Skeletal muscle cell (primary cell): ENCODE measurements around the gene MICAL1.

Source experiments
- DNase-seq: peaks from one replicate; pipeline ENCODE4 v3.0.0-alpha.2; 2010; ENCODE audit warnings: low read depth
- H3K4me3 ChIP-seq: 2 replicates; pipeline ENCODE4 v1.5.1; 2011; ENCODE audit warnings: low read depth, mild to moderate bottlenecking, control low read depth, low read length, moderate library complexity

Gene MICAL1

DNA sequence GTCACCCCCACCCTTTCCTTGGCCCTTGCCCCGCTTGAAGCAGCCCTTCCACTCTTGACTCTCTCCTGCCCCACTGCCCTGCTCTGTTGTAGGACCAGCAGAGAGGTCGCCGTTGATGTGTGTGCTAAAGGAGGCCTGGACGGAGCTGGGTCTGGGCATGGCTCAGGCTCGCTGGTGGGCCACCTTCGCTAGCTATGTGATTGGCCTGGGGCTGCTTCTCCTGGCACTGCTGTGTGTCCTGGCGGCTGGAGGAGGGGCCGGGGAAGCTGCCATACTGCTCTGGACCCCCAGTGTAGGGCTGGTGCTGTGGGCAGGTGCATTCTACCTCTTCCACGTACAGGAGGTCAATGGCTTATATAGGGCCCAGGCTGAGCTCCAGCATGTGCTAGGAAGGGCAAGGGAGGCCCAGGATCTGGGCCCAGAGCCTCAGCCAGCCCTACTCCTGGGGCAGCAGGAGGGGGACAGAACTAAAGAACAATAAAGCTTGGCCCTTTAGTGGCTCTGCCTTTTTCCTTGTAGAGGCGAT is 12.1 kb downstream of the MICAL1 start:
- H3K4me3 ChIP-seq = no peak overlapping the region

DNA sequence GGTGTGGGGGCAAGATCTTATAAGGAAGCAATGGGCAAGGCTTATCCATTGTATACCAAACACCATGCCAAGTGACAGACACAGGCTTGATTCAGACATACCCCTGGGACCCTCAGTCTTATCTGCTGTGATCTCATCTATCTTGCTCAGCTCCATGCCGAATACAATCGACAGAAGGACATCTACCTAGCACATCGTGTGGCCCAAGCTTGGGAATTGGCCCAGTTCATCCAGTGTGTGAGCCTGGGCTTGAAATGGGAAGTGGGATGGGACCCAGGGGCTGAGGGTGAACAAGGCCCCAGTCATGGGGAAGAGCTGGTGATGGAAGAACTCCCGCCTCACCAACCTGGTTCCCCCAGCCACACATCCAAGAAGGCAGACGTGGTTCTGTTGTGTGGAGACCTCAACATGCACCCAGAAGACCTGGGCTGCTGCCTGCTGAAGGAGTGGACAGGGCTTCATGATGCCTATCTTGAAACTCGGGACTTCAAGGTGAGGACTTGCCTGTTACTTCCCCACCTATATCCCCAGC is 13.1 kb downstream of the MICAL1 start:
- no peak overlapping the region for H3K4me3 ChIP-seq
- no peak for DNase-seq

More for the DNA sequence above, 12.1 kb downstream of the MICAL1 start:
- no peak for DNase-seq

DNA sequence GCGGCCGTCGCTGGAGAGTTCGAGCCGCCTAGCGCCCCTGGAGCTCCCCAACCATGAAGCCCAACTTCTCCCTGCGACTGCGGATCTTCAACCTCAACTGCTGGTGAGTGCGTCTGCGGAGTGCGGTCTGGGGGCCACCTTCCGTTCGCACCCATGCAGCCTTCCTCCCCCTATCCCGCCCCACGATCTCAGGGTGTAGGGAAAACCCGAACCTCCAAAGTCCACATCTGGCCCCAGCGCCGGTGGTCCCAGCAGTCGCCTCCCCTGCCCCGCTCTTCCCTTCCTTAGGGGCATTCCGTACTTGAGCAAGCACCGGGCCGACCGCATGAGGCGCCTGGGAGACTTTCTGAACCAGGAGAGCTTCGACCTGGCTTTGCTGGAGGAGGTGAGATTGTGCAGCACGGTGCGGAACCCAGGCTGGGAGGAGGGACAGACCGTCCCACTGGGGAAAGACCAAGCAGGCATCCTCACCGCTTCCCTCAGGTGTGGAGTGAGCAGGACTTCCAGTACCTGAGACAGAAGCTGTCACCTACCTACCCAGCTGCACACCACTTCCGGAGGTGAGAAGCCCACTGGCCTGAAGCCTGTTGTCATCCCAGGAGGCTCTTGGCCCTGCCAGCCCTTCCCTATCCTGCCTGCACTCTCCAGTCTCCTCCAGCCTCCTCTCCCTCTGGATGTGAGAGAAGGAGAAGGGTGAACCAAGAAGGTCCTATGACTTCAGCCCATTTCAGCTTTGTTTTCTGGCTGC is 14.3 kb downstream of the MICAL1 start:
- peak overlapping the region; percentile 89 for H3K4me3 ChIP-seq
- no peak for DNase-seq

DNA sequence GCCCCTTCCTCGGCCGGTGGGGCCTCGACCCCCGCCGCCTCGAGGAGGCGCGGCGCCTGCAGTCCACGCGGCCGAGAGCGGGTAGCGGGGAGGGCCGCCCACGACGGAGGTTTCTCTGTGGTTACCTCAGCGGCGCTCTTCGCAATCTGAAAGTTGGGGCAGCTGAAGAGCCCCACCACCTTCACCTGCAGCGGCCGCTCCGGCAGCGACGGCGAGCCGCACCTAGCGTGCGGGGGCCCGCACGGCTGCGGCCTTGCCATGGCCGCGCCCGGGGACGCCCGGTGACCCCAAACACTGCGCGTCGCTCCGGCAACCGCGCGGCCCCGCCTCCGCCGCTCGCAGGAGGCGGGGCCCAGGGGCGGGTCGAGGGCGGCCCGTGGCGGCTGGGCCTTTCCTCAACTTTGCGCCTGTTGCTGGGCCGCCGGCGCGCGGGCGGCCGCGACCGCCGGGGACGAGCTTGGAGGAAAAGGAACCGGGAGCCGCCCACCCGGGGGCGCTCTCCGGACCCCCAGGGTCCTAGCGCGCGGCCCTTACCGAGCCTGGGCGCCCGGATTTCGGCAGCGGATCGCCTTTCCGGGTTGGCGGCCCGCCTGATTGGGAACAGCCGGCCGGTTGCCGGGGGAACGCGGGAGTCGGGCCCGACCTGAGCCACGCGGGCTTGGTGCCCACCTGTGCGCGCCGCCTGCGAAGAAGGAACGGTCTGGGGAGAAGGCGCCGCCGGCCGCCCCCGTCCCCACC is 15.1 kb downstream of the MICAL1 start, which contains the start of the genes PPIL6 and SMPD2:
TSS of gene PPIL6 (minus strand) at position 298 of the 738 bp plus-strand sequence. CDS start at position 260, 38 bp downstream.
TSS of gene SMPD2 (plus strand) at position 394 of the 738 bp plus-strand sequence. CDS start 398 bp downstream, outside the sequence.
- peak within 1 kb of the TSS; percentile 89 for H3K4me3 ChIP-seq

DNA sequence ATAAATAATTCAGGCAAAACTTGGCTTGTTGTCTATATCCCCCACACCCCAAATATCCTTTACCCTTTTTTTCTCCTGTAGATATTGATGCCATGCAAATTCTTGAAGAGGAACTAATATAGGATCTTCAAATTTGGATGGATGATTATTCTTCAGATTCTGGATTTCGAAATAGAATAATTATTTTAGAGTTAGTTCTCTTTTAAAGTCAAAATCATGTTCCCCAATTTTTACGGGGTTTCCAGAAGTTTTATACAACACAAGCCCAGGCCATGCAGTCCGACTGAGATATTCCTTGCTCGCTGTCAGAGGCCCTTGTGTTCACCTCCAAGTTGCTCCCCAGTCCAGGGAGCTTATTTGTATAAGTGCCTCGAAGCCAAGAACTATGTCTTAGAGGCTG is 19.5 kb downstream of the MICAL1 start:
- no peak for DNase-seq
- no peak overlapping the region for H3K4me3 ChIP-seq

More for the DNA sequence above, 15.1 kb downstream of the MICAL1 start, which contains the start of the genes PPIL6 and SMPD2:
- DNase-seq = peak; percentile 62

DNA sequence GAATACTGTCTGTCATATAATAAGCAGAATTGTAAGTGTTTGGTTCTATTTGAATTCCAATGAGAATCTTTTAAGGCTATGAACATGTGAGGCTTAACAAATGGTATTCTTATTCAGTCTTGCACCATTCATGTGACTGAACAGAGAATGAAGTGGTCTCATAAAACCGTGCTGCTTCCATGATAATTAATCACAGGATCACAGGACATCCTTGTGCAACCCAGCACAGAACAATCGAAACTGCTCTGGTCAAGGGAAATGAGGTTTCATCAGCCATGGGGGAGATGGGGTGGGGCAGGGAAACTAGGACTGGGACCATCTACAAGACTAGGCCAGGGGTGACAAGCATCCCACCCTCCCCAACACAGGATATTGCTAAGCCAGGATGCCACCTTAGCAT is 21.1 kb downstream of the MICAL1 start:
- no peak overlapping the region for H3K4me3 ChIP-seq
- no peak for DNase-seq

DNA sequence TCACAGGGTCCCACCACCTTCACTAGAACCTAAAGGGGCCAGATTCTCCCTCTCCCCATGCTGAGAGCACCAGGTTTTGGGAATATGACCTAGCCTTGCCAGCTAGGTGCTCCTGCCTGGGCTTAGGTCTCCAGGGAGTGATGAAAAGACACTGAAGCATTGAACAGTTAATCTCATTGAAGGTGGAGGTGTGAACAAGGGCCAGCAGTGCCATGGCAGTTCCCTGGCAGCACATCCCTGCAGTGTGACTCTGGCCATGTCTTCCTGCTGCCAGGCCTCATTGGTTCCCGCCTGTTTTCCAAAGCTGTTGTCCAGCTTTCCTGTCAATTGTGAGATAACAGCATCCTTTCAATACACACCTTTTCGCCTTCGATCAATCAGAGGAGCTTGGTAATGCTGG is 26.1 kb downstream of the MICAL1 start:
- DNase-seq = no peak
- H3K4me3 ChIP-seq = no peak overlapping the region

DNA sequence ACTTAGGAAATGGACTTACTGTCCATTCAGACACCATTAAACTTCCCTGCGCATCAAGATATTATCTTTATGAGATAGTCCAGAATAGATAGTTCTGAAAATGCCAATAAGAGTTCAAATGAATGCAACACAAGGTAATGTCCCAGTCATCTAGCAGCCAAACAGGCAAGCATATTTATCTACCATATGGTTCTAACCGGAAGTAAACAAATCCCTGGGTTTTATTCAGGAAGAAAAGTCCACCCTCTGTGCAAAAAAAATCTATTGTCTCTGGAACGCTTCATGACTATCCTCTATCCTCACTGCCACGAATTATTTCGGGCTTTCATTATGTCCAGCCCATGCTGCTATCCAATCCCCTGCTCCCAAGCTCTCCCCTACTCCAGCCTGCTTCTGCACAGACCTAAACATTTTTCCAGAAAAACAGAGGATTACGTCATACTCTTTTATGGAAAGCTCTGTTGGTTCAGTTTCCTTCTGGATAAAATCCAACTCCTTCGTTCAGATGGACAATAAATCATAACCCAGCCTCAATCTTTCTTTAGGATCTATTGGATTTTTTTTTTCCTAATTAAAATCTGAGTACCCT is 26.6 kb downstream of the MICAL1 start:
- peak; percentile 45 for DNase-seq
- no peak overlapping the region for H3K4me3 ChIP-seq

DNA sequence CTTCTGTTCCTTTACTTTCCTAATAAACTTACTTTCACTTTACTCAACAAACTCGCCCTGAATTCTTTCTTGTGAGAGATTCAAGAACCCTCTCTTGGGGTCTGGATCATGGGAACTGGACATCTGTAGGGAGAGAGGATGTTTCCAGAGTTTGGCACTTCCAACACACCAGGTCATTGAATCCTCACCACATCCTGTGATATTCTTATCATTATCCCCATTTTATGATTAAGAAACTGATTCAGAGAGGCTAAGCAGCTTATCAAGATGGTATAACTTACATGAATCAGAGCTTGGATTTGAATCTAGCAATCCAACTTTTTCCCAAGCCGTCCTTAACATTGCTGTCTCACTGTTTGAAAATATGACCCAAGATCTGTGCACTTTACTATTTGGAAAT is 30.6 kb downstream of the MICAL1 start:
- no peak for DNase-seq
- H3K4me3 ChIP-seq = no peak overlapping the region

DNA sequence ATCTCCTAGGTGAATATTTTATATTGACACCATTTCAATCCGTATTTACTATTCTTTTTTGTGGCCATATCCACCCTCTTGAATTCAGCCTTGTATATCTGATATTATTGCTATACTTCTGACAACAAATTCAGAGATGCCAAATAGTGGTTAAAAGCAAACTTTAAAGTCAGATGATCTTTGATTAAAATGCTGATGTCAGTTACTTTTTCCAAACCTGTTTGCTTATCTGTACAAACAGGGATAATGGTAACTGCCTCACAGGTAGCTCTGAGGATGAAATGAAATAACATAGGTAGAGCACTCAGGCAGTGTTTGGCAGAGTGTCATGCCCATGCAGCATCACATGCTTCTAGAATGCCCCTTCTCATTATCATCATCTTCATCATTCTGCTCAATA is 34.4 kb downstream of the MICAL1 start:
- H3K4me3 ChIP-seq = no peak overlapping the region
- DNase-seq = no peak

DNA sequence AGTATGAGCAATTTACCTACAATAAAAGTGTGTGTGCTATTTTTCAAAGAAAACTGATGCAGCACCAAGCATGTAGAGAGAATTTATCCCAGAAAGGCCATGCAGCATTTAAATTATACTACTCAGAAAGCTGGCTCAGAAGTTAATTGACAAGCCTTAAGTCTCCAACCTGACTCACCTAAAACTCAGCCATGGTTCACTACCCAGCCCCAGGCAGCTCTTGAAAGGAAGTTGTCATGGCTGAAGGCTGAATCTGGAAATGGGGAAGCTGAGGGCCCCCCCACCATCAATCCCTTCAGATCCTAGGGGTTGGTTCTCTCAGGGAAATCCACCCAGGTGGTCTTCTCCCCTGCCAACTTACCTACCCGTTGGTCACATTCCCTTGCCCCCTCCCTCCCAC is 34.8 kb downstream of the MICAL1 start:
- DNase-seq = no peak
- no peak overlapping the region for H3K4me3 ChIP-seq

DNA sequence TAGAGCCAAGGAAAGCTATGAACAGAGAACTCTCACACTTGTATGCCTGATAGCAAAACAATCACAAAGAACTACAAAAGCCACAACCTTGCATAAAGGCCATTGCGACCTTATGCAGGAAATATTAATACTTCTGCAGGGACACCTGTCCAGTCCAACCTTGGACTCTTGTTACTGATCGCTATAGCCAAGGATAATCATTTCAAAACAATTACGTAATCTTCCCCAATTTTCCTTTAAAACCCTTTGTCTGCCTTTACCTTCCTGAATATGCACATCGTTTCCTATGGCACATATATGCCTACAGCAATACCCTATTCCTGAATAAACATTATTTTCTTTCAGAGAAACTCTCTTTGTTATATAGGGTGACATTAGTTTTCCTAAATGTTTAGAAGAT is 37.9 kb downstream of the MICAL1 start:
- no peak for DNase-seq
- H3K4me3 ChIP-seq = no peak overlapping the region

DNA sequence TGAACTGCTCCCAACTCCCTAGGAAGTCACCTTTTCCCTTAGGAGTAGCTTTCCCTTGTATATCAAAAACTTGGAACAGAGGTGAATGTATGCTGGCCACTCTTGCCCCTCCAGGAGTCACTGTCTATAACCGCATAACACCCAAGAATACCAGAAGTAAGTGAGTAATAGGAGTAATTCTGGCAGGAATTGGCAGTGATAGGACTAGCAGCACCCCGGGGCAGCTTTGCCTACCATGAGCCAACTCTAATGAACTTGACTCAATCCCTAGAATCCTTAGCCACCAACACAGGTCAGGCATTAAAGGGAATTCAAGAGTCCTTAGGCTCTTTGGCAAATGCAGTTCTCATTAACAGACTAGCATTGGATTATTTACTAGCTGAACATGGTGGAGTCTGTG is 44.5 kb downstream of the MICAL1 start:
- H3K4me3 ChIP-seq = no peak overlapping the region
- DNase-seq = no peak

DNA sequence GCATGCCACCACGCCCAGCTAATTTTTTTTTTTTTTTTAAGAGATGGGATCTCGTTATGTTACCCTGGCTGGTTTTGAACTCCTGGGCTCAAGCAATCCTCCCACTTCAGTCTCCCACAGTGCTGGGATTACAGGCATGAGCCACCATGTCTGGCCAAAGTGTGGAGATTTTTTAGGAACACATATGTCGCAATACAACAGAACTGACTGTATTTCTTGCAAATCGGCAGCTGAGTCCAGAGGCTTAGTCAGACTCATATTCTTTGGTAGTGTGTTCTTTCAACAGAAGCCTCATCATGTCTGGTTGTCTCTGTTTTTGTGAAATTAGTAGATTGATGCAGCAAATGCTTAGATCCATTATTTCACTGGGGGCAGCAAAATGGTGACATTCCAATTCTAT is 49.4 kb downstream of the MICAL1 start:
- DNase-seq = peak; percentile 78
- no peak overlapping the region for H3K4me3 ChIP-seq

DNA sequence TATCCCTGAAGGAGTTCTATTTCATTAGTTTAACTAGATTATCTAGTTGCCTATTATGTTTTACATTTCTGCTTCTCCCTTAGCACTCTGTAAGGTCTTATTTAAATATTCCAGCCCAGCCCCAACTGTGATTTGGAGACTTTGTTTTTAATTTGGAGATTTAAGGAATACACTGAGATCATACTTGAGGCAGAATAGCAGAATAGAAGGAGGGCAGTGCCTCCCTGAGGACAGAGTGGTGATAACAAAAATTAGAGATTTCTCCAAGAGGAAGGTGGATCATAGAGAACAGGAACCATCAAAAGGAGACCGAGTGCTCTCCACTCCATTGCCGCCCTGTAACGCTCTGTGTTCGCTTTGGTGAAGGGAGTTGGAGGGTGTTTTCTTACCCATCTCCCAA is 58.6 kb downstream of the MICAL1 start:
- DNase-seq = no peak
- no peak overlapping the region for H3K4me3 ChIP-seq

DNA sequence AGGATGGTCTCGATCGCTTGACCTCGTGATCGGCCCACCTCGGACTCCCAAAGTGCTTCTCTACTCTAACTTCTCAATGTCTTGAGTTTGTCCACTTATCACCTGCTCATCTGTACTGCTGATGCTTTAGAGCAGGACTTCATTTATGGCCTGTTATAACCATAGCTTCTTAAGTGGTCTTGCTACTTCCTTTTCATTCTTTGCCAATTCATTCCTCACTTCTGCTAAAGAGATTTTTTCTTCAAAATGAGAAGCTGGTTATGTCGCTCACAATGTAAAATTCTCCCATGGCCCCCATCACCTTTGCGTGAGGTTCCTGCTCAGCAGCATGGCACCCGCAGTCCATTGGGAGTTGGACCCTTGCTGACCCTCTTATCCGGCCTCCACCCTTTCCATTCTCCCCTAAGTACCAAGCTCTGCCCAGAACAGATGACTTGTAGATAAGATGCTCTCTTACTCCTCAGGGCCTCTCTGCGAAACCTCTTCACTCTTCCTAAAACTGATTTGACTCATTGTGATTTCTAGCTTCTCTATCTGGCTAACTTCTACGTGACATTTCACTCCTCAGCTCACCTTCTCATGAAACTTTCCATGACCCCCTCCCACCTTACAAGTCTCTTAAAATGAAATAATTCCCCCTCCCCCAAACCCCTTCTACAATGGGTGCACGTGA is 59.4 kb downstream of the MICAL1 start:
- no peak for DNase-seq
- no peak overlapping the region for H3K4me3 ChIP-seq
